ENCODE data around the gene CPEB4.

Gene CPEB4

DNA sequence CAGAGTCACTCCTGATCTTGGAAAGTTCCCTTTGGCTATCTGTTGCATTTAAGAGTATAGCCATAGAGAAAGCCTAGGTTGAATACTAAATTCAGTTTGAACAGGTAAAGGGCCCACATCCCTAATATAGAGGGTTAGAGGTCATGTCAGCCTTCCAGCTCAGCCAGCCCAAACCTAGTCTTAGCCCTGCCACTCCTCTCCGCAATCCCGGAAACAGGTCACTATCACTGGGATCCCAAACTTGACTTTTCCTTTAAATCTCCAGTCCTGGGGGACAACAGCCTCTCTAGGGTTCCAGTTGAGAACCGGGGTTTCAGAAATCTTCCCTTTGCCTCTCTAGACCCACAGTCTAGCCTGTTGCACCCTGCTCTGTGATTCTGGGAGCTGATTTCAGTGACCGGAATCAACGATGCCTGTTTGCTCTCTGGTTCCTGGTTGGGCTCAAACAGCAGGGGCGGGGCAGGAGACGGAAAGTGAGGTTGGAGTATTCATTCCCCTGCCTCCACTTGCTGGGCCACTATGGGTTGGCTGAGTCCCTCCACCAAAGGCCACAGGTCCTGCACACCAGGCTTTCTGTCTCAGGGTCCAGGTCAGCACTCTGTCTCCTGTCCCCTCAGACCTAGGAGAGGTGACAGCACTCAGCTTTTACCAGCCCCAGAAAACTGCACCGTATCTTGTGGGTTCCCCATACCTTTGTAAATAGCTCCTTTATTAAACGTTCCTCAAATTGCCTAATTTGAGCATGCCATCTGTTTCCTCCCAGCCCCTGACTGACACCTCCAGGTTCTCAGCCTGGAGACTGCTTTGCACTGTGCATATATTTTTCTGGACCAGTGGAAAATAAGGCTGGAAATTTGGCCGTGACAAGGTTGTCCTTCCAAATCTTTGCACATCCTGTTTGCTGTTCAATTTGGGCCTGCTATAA lies 23.8 kb upstream of the CPEB4 start:
- Histone ChIP-seq H3F3A (ENCODE audit: insufficient read depth) (no peaks in the 10 kb centered on the region), H3K27ac (ENCODE audit: low read depth, low read length) (no peak overlapping the region), H3K4me2 (ENCODE audit: low read depth, low read length, poor library complexity, severe bottlenecking) (no peak overlapping the region), H3K9ac (ENCODE audit: low read length) (no peak overlapping the region), H2AFZ (ENCODE audit: low read depth, low read length, severe bottlenecking) (no peak overlapping the region), H3K79me2 (ENCODE audit: insufficient read depth, low read length) (no peaks in the 10 kb centered on the region), H3K4me3 (ENCODE audit: insufficient read depth, low read length, poor library complexity, severe bottlenecking) (no peak overlapping the region), H3K27me3 (ENCODE audit: low read length) (no peaks in the 10 kb centered on the region), H3K9me3 (ENCODE audit: insufficient read depth, low read length) (no peaks in the 10 kb centered on the region), H3K36me3 (ENCODE audit: low read length) (no peaks in the 10 kb centered on the region), H3K9me2 (replicated peaks; ENCODE audit: insufficient read depth, low read length) (no peaks in the 10 kb centered on the region), H4K20me1 (ENCODE audit: low read depth, low read length) (no peaks in the 10 kb centered on the region)
- TF ChIP-seq, protein P1, sequence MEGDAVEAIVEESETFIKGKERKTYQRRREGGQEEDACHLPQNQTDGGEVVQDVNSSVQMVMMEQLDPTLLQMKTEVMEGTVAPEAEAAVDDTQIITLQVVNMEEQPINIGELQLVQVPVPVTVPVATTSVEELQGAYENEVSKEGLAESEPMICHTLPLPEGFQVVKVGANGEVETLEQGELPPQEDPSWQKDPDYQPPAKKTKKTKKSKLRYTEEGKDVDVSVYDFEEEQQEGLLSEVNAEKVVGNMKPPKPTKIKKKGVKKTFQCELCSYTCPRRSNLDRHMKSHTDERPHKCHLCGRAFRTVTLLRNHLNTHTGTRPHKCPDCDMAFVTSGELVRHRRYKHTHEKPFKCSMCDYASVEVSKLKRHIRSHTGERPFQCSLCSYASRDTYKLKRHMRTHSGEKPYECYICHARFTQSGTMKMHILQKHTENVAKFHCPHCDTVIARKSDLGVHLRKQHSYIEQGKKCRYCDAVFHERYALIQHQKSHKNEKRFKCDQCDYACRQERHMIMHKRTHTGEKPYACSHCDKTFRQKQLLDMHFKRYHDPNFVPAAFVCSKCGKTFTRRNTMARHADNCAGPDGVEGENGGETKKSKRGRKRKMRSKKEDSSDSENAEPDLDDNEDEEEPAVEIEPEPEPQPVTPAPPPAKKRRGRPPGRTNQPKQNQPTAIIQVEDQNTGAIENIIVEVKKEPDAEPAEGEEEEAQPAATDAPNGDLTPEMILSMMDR (IDR thresholded peaks at IDR 0.05; ENCODE audit: insufficient read depth, low read length, poor library complexity, severe bottlenecking), result no peak
- no peak for TF ChIP-seq EZH2phosphoT487 (conservative IDR thresholded peaks at IDR 0.05; ENCODE audit: low read length)

DNA sequence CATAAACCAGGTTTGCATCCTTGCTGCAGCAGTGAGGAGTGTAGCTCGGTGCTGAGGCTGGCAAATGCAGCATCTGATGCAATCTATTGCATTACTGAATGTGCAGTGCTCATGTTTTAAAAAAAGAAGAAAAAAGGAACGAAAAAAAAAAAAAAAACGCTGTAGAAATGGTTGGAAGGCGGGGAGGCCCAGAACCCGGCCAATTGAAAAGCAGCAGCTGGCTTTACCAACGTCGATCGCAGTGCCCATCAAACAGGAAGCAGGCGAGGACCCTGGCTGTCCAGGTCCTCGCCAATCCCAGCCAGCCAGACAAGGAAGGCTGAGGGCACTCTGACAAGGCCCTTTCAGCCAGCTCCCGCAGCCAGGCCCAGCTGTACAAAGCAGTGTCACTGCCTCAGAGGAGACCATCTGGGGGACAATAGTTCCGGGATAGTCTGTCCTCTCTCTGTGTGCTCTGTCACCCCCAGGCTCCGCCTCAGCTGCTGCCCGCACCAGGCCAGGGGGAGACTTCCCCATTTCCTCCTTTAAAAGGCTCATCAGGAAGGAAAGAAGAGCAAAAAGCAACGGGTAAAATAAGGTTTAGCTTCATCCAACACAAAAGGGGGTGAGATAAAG lies 21.8 kb upstream of the CPEB4 start:
- H3K27ac ChIP-seq (ENCODE audit: low read depth, low read length), result no peak overlapping the region
- TF ChIP-seq EZH2phosphoT487 (conservative IDR thresholded peaks at IDR 0.05; ENCODE audit: low read length), result no peak
- TF ChIP-seq, protein P1 (IDR thresholded peaks at IDR 0.05; ENCODE audit: insufficient read depth, low read length, poor library complexity, severe bottlenecking), result no peak
- H2AFZ ChIP-seq (ENCODE audit: low read depth, low read length, severe bottlenecking), result no peak overlapping the region
- no peak overlapping the region for H3K4me2 ChIP-seq (ENCODE audit: low read depth, low read length, poor library complexity, severe bottlenecking)
- no peaks in the 10 kb centered on the region for H3K9me2 ChIP-seq (replicated peaks; ENCODE audit: insufficient read depth, low read length)
- H3K79me2 ChIP-seq (ENCODE audit: insufficient read depth, low read length), result no peaks in the 10 kb centered on the region
- no peaks in the 10 kb centered on the region for H3F3A ChIP-seq (ENCODE audit: insufficient read depth)
- H3K27me3 ChIP-seq (ENCODE audit: low read length), result no peaks in the 10 kb centered on the region
- H3K9me3 ChIP-seq (ENCODE audit: insufficient read depth, low read length), result no peaks in the 10 kb centered on the region
- H3K9ac ChIP-seq (ENCODE audit: low read length), result no peak overlapping the region
- no peak overlapping the region for H3K4me3 ChIP-seq (ENCODE audit: insufficient read depth, low read length, poor library complexity, severe bottlenecking)
- H4K20me1 ChIP-seq (ENCODE audit: low read depth, low read length), result no peaks in the 10 kb centered on the region
- no peaks in the 10 kb centered on the region for H3K36me3 ChIP-seq (ENCODE audit: low read length)

DNA sequence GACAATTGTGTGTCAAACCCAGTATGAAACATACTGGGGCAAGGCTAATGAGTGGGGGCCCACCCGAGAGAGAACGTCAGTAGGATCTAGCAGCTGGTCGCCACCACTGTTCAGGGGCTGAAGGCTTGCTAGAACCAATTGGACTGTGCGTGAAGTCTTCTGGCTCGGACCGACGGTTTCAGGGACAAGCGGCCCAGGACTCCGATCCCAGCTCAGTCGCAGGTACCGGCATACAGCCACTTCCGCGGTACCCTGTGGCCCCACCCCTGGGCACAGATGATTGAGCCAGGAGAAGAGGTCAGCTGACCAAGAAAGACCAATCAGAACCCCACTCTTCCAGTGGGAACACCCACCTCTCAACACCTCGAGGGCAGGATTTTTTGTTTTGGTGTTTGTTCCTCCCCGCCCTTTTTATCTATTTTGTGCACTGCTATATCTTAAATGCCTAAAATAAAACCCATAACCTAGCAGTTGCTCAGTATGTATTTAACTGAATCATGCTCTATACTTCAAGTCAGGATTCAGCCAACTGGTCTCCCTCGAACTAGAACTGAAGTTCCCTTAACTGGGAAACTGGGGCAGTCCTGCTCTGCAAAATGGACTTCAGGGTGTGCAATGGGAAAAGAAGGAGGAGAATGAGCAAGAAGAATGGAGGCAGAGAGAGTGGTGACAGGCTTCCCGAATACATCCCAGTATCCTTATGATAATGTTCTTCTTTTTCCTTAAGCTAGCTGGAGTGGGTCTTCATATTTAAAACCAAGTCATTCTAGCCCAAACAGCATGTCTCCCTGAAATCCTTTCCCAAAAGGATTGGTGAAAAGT lies 21.1 kb upstream of the CPEB4 start:
- Histone ChIP-seq H3K27me3 (ENCODE audit: low read length) (no peaks in the 10 kb centered on the region), H3K27ac (ENCODE audit: low read depth, low read length) (no peak overlapping the region), H3K79me2 (ENCODE audit: insufficient read depth, low read length) (no peaks in the 10 kb centered on the region), H3K4me3 (ENCODE audit: insufficient read depth, low read length, poor library complexity, severe bottlenecking) (no peak overlapping the region), H4K20me1 (ENCODE audit: low read depth, low read length) (no peaks in the 10 kb centered on the region), H3K36me3 (ENCODE audit: low read length) (no peaks in the 10 kb centered on the region), H3K4me2 (ENCODE audit: low read depth, low read length, poor library complexity, severe bottlenecking) (no peak overlapping the region), H3K9me2 (replicated peaks; ENCODE audit: insufficient read depth, low read length) (no peaks in the 10 kb centered on the region), H3K9ac (ENCODE audit: low read length) (no peak overlapping the region), H3K9me3 (ENCODE audit: insufficient read depth, low read length) (no peaks in the 10 kb centered on the region), H2AFZ (ENCODE audit: low read depth, low read length, severe bottlenecking) (no peak overlapping the region), H3F3A (ENCODE audit: insufficient read depth) (no peaks in the 10 kb centered on the region)
- TF ChIP-seq, protein P1 (IDR thresholded peaks at IDR 0.05; ENCODE audit: insufficient read depth, low read length, poor library complexity, severe bottlenecking), result no peak
- no peak for TF ChIP-seq EZH2phosphoT487 (conservative IDR thresholded peaks at IDR 0.05; ENCODE audit: low read length)

All from SU-DHL-6 (cell line).